ENCODE measurements around the gene PNMT. TPM values are rescaled to one million over a fixed set of nuclear protein-coding genes. Genes with fewer than 3 reads are reported as not detected.

PNMT gene
- total RNA-seq (1 to 10 TPM in 1 of 2 donors, under 1 TPM in 1; 0.99 to 6.1 TPM), polyA plus RNA-seq (ENCODE audit: insufficient read length in 2 of 2) (1 to 10 TPM; 5.8 to 6.2 TPM)
- long read RNA-seq, donor 1, partial matches to known transcripts = 0 of 2 reads
- long read RNA-seq, donor 1, other reads (novel, unspliced or antisense) = 0 of 2 reads
- long read RNA-seq, donor 2, partial matches to known transcripts = 0 of 1 reads
- long read RNA-seq, donor 2, other reads (novel, unspliced or antisense) = 0 of 1 reads
- long read RNA-seq, donor 3 = 0 reads
- long read RNA-seq, donor 4, partial matches to known transcripts = 0 of 4 reads
- long read RNA-seq, donor 4, other reads (novel, unspliced or antisense) = 0 of 4 reads

DNA sequence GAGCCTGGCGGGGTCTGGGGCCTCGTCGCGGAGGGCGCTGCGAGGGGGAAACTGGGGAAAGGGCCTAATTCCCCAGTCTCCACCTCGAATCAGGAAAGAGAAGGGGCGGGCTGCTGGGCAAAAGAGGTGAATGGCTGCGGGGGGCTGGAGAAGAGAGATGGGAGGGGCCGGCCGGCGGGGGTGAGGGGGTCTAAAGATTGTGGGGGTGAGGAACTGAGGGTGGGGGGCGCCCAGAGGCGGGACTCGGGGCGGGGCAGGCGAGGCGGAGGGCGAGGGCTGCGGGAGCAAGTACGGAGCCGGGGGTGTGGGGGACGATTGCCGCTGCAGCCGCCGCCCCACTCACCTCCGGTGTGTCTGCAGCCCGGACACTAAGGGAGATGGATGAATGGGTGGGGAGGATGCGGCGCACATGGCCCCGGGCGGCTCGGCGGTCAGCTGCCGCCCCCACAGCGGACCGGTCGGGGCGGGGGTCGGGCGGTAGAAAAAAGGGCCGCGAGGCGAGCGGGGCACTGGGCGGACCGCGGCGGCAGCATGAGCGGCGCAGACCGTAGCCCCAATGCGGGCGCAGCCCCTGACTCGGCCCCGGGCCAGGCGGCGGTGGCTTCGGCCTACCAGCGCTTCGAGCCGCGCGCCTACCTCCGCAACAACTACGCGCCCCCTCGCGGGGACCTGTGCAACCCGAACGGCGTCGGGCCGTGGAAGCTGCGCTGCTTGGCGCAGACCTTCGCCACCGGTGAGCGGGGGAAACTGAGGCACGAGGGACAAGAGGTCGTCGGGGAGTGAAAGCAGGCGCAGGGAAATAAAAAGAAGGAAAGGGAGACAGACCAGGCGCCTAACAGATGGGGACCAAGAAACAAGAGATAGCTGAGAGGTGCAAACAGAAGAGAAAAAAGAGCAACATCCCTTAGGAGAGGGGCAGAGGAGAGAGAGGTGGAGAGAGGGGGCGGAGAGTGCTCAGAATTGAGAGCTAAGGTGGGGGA, at the start of gene PNMT:
Gene PNMT, plus strand, starts transcription at position 509 of the 980 bp plus-strand sequence. Its CDS starts 23 bp downstream, at position 532.
- Histone ChIP-seq H3K9me3 (ENCODE audit: control insufficient read depth, insufficient read depth, low read length) (no peaks in the 10 kb centered on the region), H3K4me3 (ENCODE audit: low read depth, low read length) (no peak within 1 kb of the TSS), H3K4me1 (ENCODE audit: control insufficient read depth, insufficient read depth, low read length) (peaks cover 65% of the 10 kb centered on the region), H3K27ac (ENCODE audit: low read depth, low read length) (no peak within 1 kb of the TSS), H3K27me3 (ENCODE audit: control insufficient read depth, insufficient read depth, low read length) (peaks cover 39% of the 10 kb centered on the region), H3K36me3 (ENCODE audit: control insufficient read depth, insufficient read depth, low read length) (peaks cover 30% of the 10 kb centered on the region)
- DNase-seq (ENCODE audit: low read depth in 4 of 6, low spot score in 6 of 6) = peak in 2 of 6 donors; percentile 86
- WGBS (ENCODE audit: insufficient coverage) = 2% methylated on average over 78 of the region's 85 CpGs

DNA sequence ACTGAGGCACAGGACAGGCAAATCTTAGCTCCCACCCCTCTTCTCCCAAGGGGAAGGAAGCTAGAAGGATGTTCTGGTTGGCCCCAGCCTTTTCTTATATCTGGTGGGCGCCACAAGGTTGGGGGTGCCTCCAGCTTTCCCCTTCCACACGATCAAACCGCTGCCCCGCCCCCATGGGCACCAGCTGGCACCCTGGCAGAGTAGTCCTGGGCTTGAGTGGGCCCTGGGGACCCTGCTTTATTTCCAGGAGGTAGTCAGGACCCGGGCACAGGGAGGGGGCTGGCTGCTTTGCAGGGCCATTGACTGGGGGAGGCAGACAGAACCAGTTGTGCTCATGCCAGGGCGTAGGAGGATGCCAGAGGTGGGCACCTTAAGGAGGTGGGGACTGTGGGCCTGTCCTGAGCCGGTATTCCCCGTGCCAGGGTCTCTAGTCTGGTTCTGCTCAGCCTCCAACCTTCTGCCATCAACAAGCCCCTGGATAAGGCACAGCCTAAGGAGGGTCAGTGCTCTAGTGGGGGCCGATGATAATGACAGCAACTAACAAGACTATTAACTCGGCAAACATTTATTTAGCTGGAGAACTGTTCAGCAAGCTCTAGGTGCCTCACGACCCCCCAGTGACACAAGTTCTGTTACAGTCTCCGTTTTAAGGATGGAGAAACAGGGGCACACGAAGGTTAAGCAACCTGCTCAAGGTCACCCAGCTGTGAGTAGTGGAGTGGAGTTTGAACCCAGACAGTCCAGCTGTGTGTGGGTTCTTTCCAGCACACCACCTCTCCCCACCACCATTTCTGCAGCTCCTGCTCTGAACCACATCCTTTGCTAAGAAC, 49.1 kb upstream of the PNMT start:
- H3K27me3 ChIP-seq (ENCODE audit: control insufficient read depth, insufficient read depth, low read length) = peaks cover 6% of the 10 kb centered on the region
- WGBS (ENCODE audit: insufficient coverage) = 58% methylated on average over 6 of the region's 13 CpGs
- H3K9me3 ChIP-seq (ENCODE audit: control insufficient read depth, insufficient read depth, low read length) = no peaks in the 10 kb centered on the region
- H3K27ac ChIP-seq (ENCODE audit: low read depth, low read length) = no peak overlapping the region
- peaks cover 38% of the 10 kb centered on the region for H3K4me1 ChIP-seq (ENCODE audit: control insufficient read depth, insufficient read depth, low read length)
- peak in 1 of 6 donors; percentile 43 for DNase-seq (ENCODE audit: low read depth in 4 of 6, low spot score in 6 of 6)
- no peaks in the 10 kb centered on the region for H3K36me3 ChIP-seq (ENCODE audit: control insufficient read depth, insufficient read depth, low read length)
- H3K4me3 ChIP-seq (ENCODE audit: low read depth, low read length) = peak overlapping the region; percentile 37

- H3K27ac ChIP-seq (ENCODE audit: low read depth, low read length) = no peak overlapping the region
- H3K27me3 ChIP-seq (ENCODE audit: control insufficient read depth, insufficient read depth, low read length) = peaks cover 8% of the 10 kb centered on the region
- peaks cover 40% of the 10 kb centered on the region for H3K4me1 ChIP-seq (ENCODE audit: control insufficient read depth, insufficient read depth, low read length)
- DNase-seq (ENCODE audit: low read depth in 4 of 6, low spot score in 6 of 6) = no peak
- H3K4me3 ChIP-seq (ENCODE audit: low read depth, low read length) = no peak overlapping the region
- H3K9me3 ChIP-seq (ENCODE audit: control insufficient read depth, insufficient read depth, low read length) = no peaks in the 10 kb centered on the region
- no CpG with 5 or more reads among the region's 1 CpG for WGBS (ENCODE audit: insufficient coverage)
- H3K36me3 ChIP-seq (ENCODE audit: control insufficient read depth, insufficient read depth, low read length) = no peaks in the 10 kb centered on the region
These were observed 48.5 kb upstream of the PNMT start for GRCh38 chr17:39619786-39620101.

- Histone ChIP-seq H3K4me3 (ENCODE audit: low read depth, low read length) (no peak overlapping the region), H3K36me3 (ENCODE audit: control insufficient read depth, insufficient read depth, low read length) (no peaks in the 10 kb centered on the region), H3K4me1 (ENCODE audit: control insufficient read depth, insufficient read depth, low read length) (peaks cover 60% of the 10 kb centered on the region), H3K27me3 (ENCODE audit: control insufficient read depth, insufficient read depth, low read length) (peaks cover 20% of the 10 kb centered on the region), H3K9me3 (ENCODE audit: control insufficient read depth, insufficient read depth, low read length) (no peaks in the 10 kb centered on the region), H3K27ac (ENCODE audit: low read depth, low read length) (no peak overlapping the region)
- DNase-seq (ENCODE audit: low read depth in 4 of 6, low spot score in 6 of 6) = peak; percentile 69 to 96 (median 82)
- WGBS (ENCODE audit: insufficient coverage) = 6% methylated on average over 22 of the region's 26 CpGs
These were observed 46.5 kb upstream of the PNMT start for GRCh38 chr17:39621523-39622379.

GRCh38 chr17:39622380-39623006, 45.8 kb upstream of the PNMT start:
- Histone ChIP-seq H3K27me3 (ENCODE audit: control insufficient read depth, insufficient read depth, low read length) (peaks cover 25% of the 10 kb centered on the region), H3K4me1 (ENCODE audit: control insufficient read depth, insufficient read depth, low read length) (peaks cover 59% of the 10 kb centered on the region), H3K9me3 (ENCODE audit: control insufficient read depth, insufficient read depth, low read length) (no peaks in the 10 kb centered on the region), H3K36me3 (ENCODE audit: control insufficient read depth, insufficient read depth, low read length) (no peaks in the 10 kb centered on the region), H3K4me3 (ENCODE audit: low read depth, low read length) (no peak overlapping the region), H3K27ac (ENCODE audit: low read depth, low read length) (no peak overlapping the region)
- no peak for DNase-seq (ENCODE audit: low read depth in 4 of 6, low spot score in 6 of 6)
- WGBS (ENCODE audit: insufficient coverage) = 71% methylated on average over 6 of the region's 16 CpGs

DNA sequence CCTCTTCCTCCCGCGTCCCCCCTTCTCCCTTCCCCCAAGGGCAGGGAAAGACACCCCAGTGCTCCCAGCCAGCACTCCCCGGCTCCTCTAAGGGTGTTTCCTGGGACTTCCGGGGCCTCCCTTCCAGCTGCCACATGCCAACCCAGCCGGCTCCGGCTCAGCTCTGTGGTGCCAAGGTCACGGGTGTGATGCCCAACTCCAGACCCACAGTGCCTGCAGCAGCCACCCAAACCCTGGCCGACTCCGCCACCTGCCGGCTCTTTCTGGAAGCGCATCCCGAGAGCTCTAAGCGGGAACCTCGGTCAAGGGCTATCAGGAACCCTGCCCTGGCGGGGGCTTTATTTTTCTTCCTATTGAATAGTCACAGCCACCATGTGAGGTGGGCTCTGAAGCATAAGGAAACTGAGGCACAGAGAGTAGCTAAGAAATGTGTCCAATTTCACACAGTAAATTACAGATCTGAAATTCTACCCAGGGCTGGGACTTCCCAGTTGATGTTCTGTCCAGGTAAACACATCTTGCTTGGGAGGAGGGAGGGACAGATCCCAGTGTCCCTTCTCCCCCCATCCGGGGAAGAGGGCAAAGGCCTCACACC, 44.8 kb upstream of the PNMT start:
- Histone ChIP-seq H3K27me3 (ENCODE audit: control insufficient read depth, insufficient read depth, low read length) (peaks cover 32% of the 10 kb centered on the region), H3K36me3 (ENCODE audit: control insufficient read depth, insufficient read depth, low read length) (no peaks in the 10 kb centered on the region), H3K4me1 (ENCODE audit: control insufficient read depth, insufficient read depth, low read length) (peaks cover 64% of the 10 kb centered on the region), H3K27ac (ENCODE audit: low read depth, low read length) (no peak overlapping the region), H3K9me3 (ENCODE audit: control insufficient read depth, insufficient read depth, low read length) (no peaks in the 10 kb centered on the region), H3K4me3 (ENCODE audit: low read depth, low read length) (no peak overlapping the region)
- peak in 4 of 6 donors; percentile 64 to 92 (median 79) for DNase-seq (ENCODE audit: low read depth in 4 of 6, low spot score in 6 of 6)
- WGBS (ENCODE audit: insufficient coverage) = 6% methylated on average over 7 of the region's 16 CpGs

- no peak overlapping the region for H3K27ac ChIP-seq (ENCODE audit: low read depth, low read length)
- 56% methylated on average over 7 of the region's 8 CpGs for WGBS (ENCODE audit: insufficient coverage)
- no peak for DNase-seq (ENCODE audit: low read depth in 4 of 6, low spot score in 6 of 6)
- H3K27me3 ChIP-seq (ENCODE audit: control insufficient read depth, insufficient read depth, low read length) = peaks cover 32% of the 10 kb centered on the region
- H3K9me3 ChIP-seq (ENCODE audit: control insufficient read depth, insufficient read depth, low read length) = no peaks in the 10 kb centered on the region
- no peak overlapping the region for H3K4me3 ChIP-seq (ENCODE audit: low read depth, low read length)
- H3K4me1 ChIP-seq (ENCODE audit: control insufficient read depth, insufficient read depth, low read length) = peaks cover 64% of the 10 kb centered on the region
- H3K36me3 ChIP-seq (ENCODE audit: control insufficient read depth, insufficient read depth, low read length) = no peaks in the 10 kb centered on the region
These were observed 43.9 kb upstream of the PNMT start for GRCh38 chr17:39624313-39624712.

- 67% methylated on average over 3 of the region's 5 CpGs for WGBS (ENCODE audit: insufficient coverage)
- Histone ChIP-seq H3K27ac (ENCODE audit: low read depth, low read length) (no peak overlapping the region), H3K27me3 (ENCODE audit: control insufficient read depth, insufficient read depth, low read length) (peaks cover 32% of the 10 kb centered on the region), H3K4me3 (ENCODE audit: low read depth, low read length) (no peak overlapping the region), H3K9me3 (ENCODE audit: control insufficient read depth, insufficient read depth, low read length) (no peaks in the 10 kb centered on the region), H3K36me3 (ENCODE audit: control insufficient read depth, insufficient read depth, low read length) (peaks cover 4% of the 10 kb centered on the region), H3K4me1 (ENCODE audit: control insufficient read depth, insufficient read depth, low read length) (peaks cover 69% of the 10 kb centered on the region)
- peak in 1 of 6 donors; percentile 65 for DNase-seq (ENCODE audit: low read depth in 4 of 6, low spot score in 6 of 6)
These were observed 43.0 kb upstream of the PNMT start for GRCh38 chr17:39625198-39625785.

Data from spinal cord (tissue), 10 donors.